K562 (cell line): ENCODE data around the gene MYOG. TPM values are rescaled to one million over a fixed set of nuclear protein-coding genes. Genes with fewer than 3 reads are reported as not detected.

Experiments
- ATAC-seq: fragments of 200-7000 bp; cut with Tn5 transposase; 3 replicates; pipeline ENCODE4 v1.9.1; 2020; ENCODE audit warnings: moderate library complexity
- BruUV-seq: library from RNA; stranded (reverse); fragments of 400-500 nt; replicated peaks from 2 replicates; lab custom pipeline; 2021; lab: Mats Ljungman, UMichigan
- CTCF ChIA-PET: fragments of 300-600 bp; formaldehyde crosslinking; extraction: SDS; loops from one replicate; lab custom pipeline; 2021; ENCODE audit warnings: low intra/inter-chr PET ratio; lab: Yijun Ruan, JAX
- POLR2A ChIA-PET: fragments of 300-600, 350-650 bp; sonication (Branson Sonifier 250); formaldehyde crosslinking; extraction: SDS; loops from one replicate; lab custom pipeline; 2021; ENCODE audit warnings: antibody characterized with exemption, inconsistent platforms; lab: Yijun Ruan, JAX
- DNase-seq, 4 experiments: peaks; one replicate each; pipeline versions ENCODE4 v3.0.0 to v3.0.0-alpha.2; 2011 to 2018; ENCODE audit warnings: low spot score in 3 of 4, mixed read lengths in 3 of 4; ENCODE audit errors: extremely low read depth in 1 of 4
- FAIRE-seq: peaks from 2 replicates; lab custom pipeline; 2011; peaks lifted over from hg19 to GRCh38; lab: Jason Lieb, UNC
- H2AFZ ChIP-seq: 2 replicates; pipeline ENCODE4 v1.6.0; 2011; ENCODE audit warnings: low read depth, low read length, control low read depth, inconsistent platforms
- H3K27ac ChIP-seq: fragments of 200-600 bp; 3 replicates; pipeline ENCODE4 v1.8.0; 2011; ENCODE audit warnings: low read depth, mild to moderate bottlenecking, control low read depth, inconsistent platforms, low read length, moderate library complexity, mixed read lengths; ENCODE audit errors: extremely low read depth
- H3K27me3 ChIP-seq, 2 experiments: fragments of 300-600 bp in 1 of 2; 2 replicates in 1 of 2; 3 replicates in 1 of 2; pipeline versions ENCODE4 v1.6.0 to v1.8.0; 2011; ENCODE audit warnings: inconsistent platforms in 2 of 2, low read length in 2 of 2, mild to moderate bottlenecking in 1 of 2, mixed read lengths in 1 of 2, moderate library complexity in 1 of 2; ENCODE audit not compliant: control insufficient read depth in 2 of 2, insufficient read depth in 2 of 2
- H3K36me3 ChIP-seq: fragments of 300-600 bp; 3 replicates; pipeline ENCODE4 v1.8.0; 2011; ENCODE audit warnings: mild to moderate bottlenecking, low read length, inconsistent platforms; ENCODE audit not compliant: control insufficient read depth, insufficient read depth
- H3K4me1 ChIP-seq, 2 experiments: fragments of 200-600 bp in 1 of 2; replicated peaks in 1 of 2; 2 replicates in 1 of 2; 3 replicates in 1 of 2; pipeline versions ENCODE4 v1.5.1 to v1.8.0; 2011; ENCODE audit warnings: inconsistent platforms in 2 of 2, low read length in 2 of 2, mild to moderate bottlenecking in 1 of 2, mixed read lengths in 1 of 2, moderate library complexity in 1 of 2; ENCODE audit not compliant: control insufficient read depth in 2 of 2, insufficient read depth in 2 of 2
- H3K4me2 ChIP-seq: 2 replicates; pipeline ENCODE4 v1.6.1; 2011; ENCODE audit warnings: low read length, control low read depth, inconsistent platforms, mixed read lengths; ENCODE audit not compliant: insufficient read depth
- H3K4me3 ChIP-seq: fragments of 200-600 bp; sonication (generic), shearing (Covaris generic); 2 replicates; pipeline ENCODE4 v1.5.1; 2016; ENCODE audit warnings: control low read depth, inconsistent platforms
- H3K79me2 ChIP-seq: fragments of 200-600 bp; 3 replicates; pipeline ENCODE4 v1.8.0; 2011; ENCODE audit warnings: low read length, inconsistent platforms; ENCODE audit not compliant: control insufficient read depth, insufficient read depth
- H3K9ac ChIP-seq, 2 experiments: 2 replicates each; pipeline versions ENCODE4 v1.6.0 to v1.6.1; 2011; ENCODE audit warnings: low read depth in 2 of 2, low read length in 2 of 2, control low read depth in 1 of 2, inconsistent platforms in 1 of 2, mild to moderate bottlenecking in 1 of 2, mixed read lengths in 1 of 2; ENCODE audit not compliant: insufficient read depth in 1 of 2
- H3K9me1 ChIP-seq: one replicate; pipeline ENCODE4 v1.6.0; 2011; ENCODE audit warnings: inconsistent platforms, mild to moderate bottlenecking, low read length, moderate library complexity; ENCODE audit not compliant: control insufficient read depth, insufficient read depth
- H3K9me3 ChIP-seq: replicated peaks from 2 replicates; pipeline ENCODE4 v1.5.1; 2011; ENCODE audit warnings: low read depth, low read length, inconsistent platforms; ENCODE audit not compliant: control insufficient read depth, insufficient read depth
- H4K20me1 ChIP-seq: replicated peaks from 2 replicates; pipeline ENCODE4 v1.6.1; 2011; ENCODE audit warnings: low read length, inconsistent platforms, mixed read lengths; ENCODE audit not compliant: control insufficient read depth, insufficient read depth
- ATF2 ChIP-seq: sonication (generic); formaldehyde crosslinking; IDR thresholded peaks from 2 replicates; pipeline ENCODE4 v1.8.1; 2022; ENCODE audit warnings: missing genetic modification reagents
- ATF3 ChIP-seq, 2 experiments: fragments of 450-650 bp in 1 of 2; sonication (generic) in 1 of 2; formaldehyde crosslinking in 1 of 2; IDR thresholded peaks in 1 of 2; conservative IDR thresholded peaks in 1 of 2; 2 replicates each; pipeline versions ENCODE4 v1.6.1 to v1.8.1; 2016 to 2023; ENCODE audit warnings: mild to moderate bottlenecking in 2 of 2, moderate library complexity in 2 of 2, inconsistent platforms in 1 of 2, missing genetic modification reagents in 1 of 2
- ETV5 ChIP-seq: sonication (generic); formaldehyde crosslinking; IDR thresholded peaks from 2 replicates; pipeline ENCODE4 v1.4.0; 2020; ENCODE audit warnings: low read depth, mild to moderate bottlenecking, missing genetic modification reagents
- FOSL1 ChIP-seq: fragments of 200-800 bp; sonication (Bioruptor generic); conservative IDR thresholded peaks from 2 replicates; pipeline ENCODE4 v1.6.1; 2016; ENCODE audit warnings: missing genetic modification characterization, missing compliant biosample characterization
- FOXA3 ChIP-seq, 2 experiments: fragments of 450-650 bp in 1 of 2; sonication (generic) in 1 of 2; formaldehyde crosslinking; IDR thresholded peaks in 1 of 2; conservative IDR thresholded peaks in 1 of 2; 2 replicates each; pipeline versions ENCODE4 v1.4.0 to v1.8.0; 2020 to 2022; ENCODE audit warnings: mild to moderate bottlenecking in 2 of 2, missing genetic modification reagents in 1 of 2
- HDAC1 ChIP-seq, 2 experiments: fragments of 450-650 bp; IDR thresholded peaks; 2 replicates each; pipeline ENCODE4 v1.6.1; 2016 to 2017; ENCODE audit warnings: inconsistent platforms in 1 of 2, mild to moderate bottlenecking in 1 of 2, moderate library complexity in 1 of 2
- HEY1 ChIP-seq: fragments of 250-450 bp; sonication (Bioruptor Pico); IDR thresholded peaks from 2 replicates; pipeline ENCODE4 v1.5.0; 2020; ENCODE audit warnings: mild to moderate bottlenecking, moderate library complexity, borderline replicate concordance
- JUN ChIP-seq, 2 experiments: sonication (generic) in 1 of 2; formaldehyde crosslinking in 1 of 2; IDR thresholded peaks; 2 replicates each; pipeline versions ENCODE4 v1.6.1 to v1.8.0; 2012 to 2022; ENCODE audit warnings: borderline replicate concordance in 2 of 2, mild to moderate bottlenecking in 2 of 2, improper control_type of control experiment in 1 of 2, low read depth in 1 of 2, low read length in 1 of 2, missing genetic modification reagents in 1 of 2
- JUND ChIP-seq, 2 experiments: IDR thresholded peaks; 2 replicates in 1 of 2; 3 replicates in 1 of 2; pipeline ENCODE4 v1.6.1; 2011; ENCODE audit warnings: borderline replicate concordance in 2 of 2, low read depth in 2 of 2, low read length in 2 of 2, improper control_type of control experiment in 1 of 2, missing biosample characterization in 1 of 2, missing genetic modification characterization in 1 of 2, missing genetic modification reagents in 1 of 2
- PBX2 ChIP-seq, 2 experiments: IDR thresholded peaks in 1 of 2; conservative IDR thresholded peaks in 1 of 2; 2 replicates each; pipeline ENCODE4 v1.6.1; 2016; ENCODE audit warnings: low read depth in 2 of 2, mild to moderate bottlenecking in 1 of 2, missing compliant biosample characterization in 1 of 2, missing genetic modification characterization in 1 of 2, moderate library complexity in 1 of 2
- SMAD3 ChIP-seq: fragments of 450-650 bp; formaldehyde crosslinking; conservative IDR thresholded peaks from 2 replicates; pipeline ENCODE4 v1.4.0; 2020; ENCODE audit warnings: mild to moderate bottlenecking
- SOX6 ChIP-seq: fragments of 450-650 bp; IDR thresholded peaks from 2 replicates; pipeline ENCODE4 v1.6.1; 2014; ENCODE audit warnings: mild to moderate bottlenecking
- SRSF9 ChIP-seq: fragments of 200-400 bp; formaldehyde crosslinking; IDR thresholded peaks from 2 replicates; pipeline ENCODE4 v1.6.1; 2017; ENCODE audit warnings: low read depth, low read length, borderline replicate concordance
- WGBS: fragments of 100-300 bp; shearing (Covaris generic); methylation state at CpG from one replicate; pipeline ENCODE4 v1.1.6; 2016; ENCODE audit warnings: low coverage, mixed read lengths; ENCODE audit not compliant: insufficient coverage; ENCODE audit errors: missing lambda C conversion rate; 5-methylcytosine and 5-hydroxymethylcytosine counted together
- in situ Hi-C: fragments of 300-500 bp; cut with MboI; formaldehyde crosslinking; loops from 4 replicates; pipeline ENCODE4 v1.15.0; 2018; ENCODE audit warnings: inconsistent platforms, mixed read lengths
- intact Hi-C: fragments of 100-400 bp; cut with micrococcal nuclease; formaldehyde crosslinking; loops from 2 replicates; pipeline ENCODE4 v1.14.2; 2022
- polyA plus RNA-seq, 8 experiments: library from polyadenylated mRNA; depleted of rRNA in 4 of 8; stranded (reverse) in 5 of 8; unstranded in 3 of 8; fragments of >200 nt; fragmentation: Nextera tagmentation in 2 of 8; fragmentation: Illumina TruSeq in 1 of 8; extraction: Ambion mirVana in 2 of 8; extraction: Trizol in 1 of 8; gene quantifications; 2 replicates each; pipeline versions ENCODE4 v1.2.1 to v1.2.3, GENCODE V29; 2011 to 2014; ENCODE audit warnings: inconsistent platforms in 1 of 8, missing spikeins in 1 of 8
- total RNA-seq, 7 experiments: library from RNA; depleted of rRNA in 6 of 7; stranded (reverse); fragments of >200 nt in 6 of 7; fragmentation: Illumina TruSeq in 2 of 7; extraction: Trizol in 2 of 7; gene quantifications; 2 replicates each; pipeline versions ENCODE4 v1.2.1 to v1.2.3, GENCODE V29; 2011 to 2021; ENCODE audit warnings: low replicate concordance in 1 of 7

Gene MYOG
- total and polyA plus RNA-seq, 9 of the 15 experiments (the other 6 are each of a cell fraction or from before 2014, with no cell fraction given): not detected

- intact Hi-C loops (no loop called here), in situ Hi-C loops (no loop called here)
- ATAC-seq (peak; percentile 19; the same call in 1 of the 3 replicates), DNase-seq (peak in 1 of 4 experiments; percentile 23), FAIRE-seq (peak; percentile 85)
- no peak overlapping the region for H3K4me3 ChIP-seq
- WGBS: under 1% methylated on average over 15 of the region's 15 CpGs
- no peaks in the 10 kb centered on the region for H3K9me3 ChIP-seq
- H3K4me2 ChIP-seq: no peak overlapping the region
- no TSS peak for BruUV-seq
- H3K9ac ChIP-seq: peak overlapping the region in 1 of 2 experiments; percentile 43; a peak in 2 of 4 replicates
- no peaks in the 10 kb centered on the region for H3K79me2 ChIP-seq
- H3K27me3 ChIP-seq: peaks cover 72 to 91% of the 10 kb centered on the region in 2 experiments
- ChIA-PET CTCF (no interaction called here), POLR2A (interaction anchor here (0.8 kb wide), 1 partner anchor 20 kb away, joined by 3 read pairs; no protein-coding TSS in a partner anchor)
- no peak overlapping the region for H3K27ac ChIP-seq
- H3K9me1 ChIP-seq: peaks cover 2% of the 10 kb centered on the region
- H4K20me1 ChIP-seq: peaks cover 33% of the 10 kb centered on the region
- no peak overlapping the region for H2AFZ ChIP-seq
- no peaks in the 10 kb centered on the region for H3K36me3 ChIP-seq
- peaks cover 0 to 24% of the 10 kb centered on the region in 2 experiments; a peak in 3 of 5 replicates for H3K4me1 ChIP-seq
- TF ChIP-seq PBX2 (CRISPR knock-in tag; IDR thresholded peaks at IDR 0.05; ENCODE audit: low read depth) (no peak), PBX2 (tag; conservative IDR thresholded peaks at IDR 0.05; ENCODE audit: low read depth) (peak; percentile 83), HEY1 (CRISPR knock-in tag) (no peak), ATF3 (IDR thresholded peaks at IDR 0.05) (peak; percentile 81), ATF3 (CRISPR knock-in tag; conservative IDR thresholded peaks at IDR 0.05) (no peak), ATF2 (CRISPR knock-in tag) (no peak), FOXA3 (CRISPR knock-in tag; conservative IDR thresholded peaks at IDR 0.05 in 1 of 2, IDR thresholded peaks at IDR 0.05 in 1 of 2) (no peak), FOSL1 (tag) (peak; percentile 90), JUND (IDR thresholded peaks at IDR 0.05; ENCODE audit: borderline replicate concordance, low read depth, low read length) (peak; percentile 83), JUND (tag; IDR thresholded peaks at IDR 0.05; ENCODE audit: borderline replicate concordance, low read depth, low read length) (peak; percentile 89; the same call in 2 of the 3 replicates), SMAD3 (CRISPR knock-in tag) (no peak), JUN (IDR thresholded peaks at IDR 0.05; ENCODE audit: borderline replicate concordance, low read depth, low read length) (peak; percentile 62; the same call in 1 of the 2 replicates), JUN (CRISPR knock-in tag; IDR thresholded peaks at IDR 0.05; ENCODE audit: borderline replicate concordance) (no peak), ETV5 (CRISPR knock-in tag) (0 out of 2 replicates have a peak, but pooled peaks have one; percentile 18), HDAC1 (IDR thresholded peaks at IDR 0.05) (0 out of 4 replicates have a peak, but pooled peaks of 1 of the 2 experiments have one; percentile 29), SOX6 (no peak), SRSF9 (no peak)
Observed at GRCh38 chr1:203046984-203047630, 38.7 kb downstream of the MYOG start.
